ENCODE results near the gene ANKMY1. TPM values are rescaled to one million over a fixed set of nuclear protein-coding genes. Genes with fewer than 3 reads are reported as not detected.
"Not testable (repeated sequence)": the region's sequence is repeated elsewhere in the genome, so short reads cannot be mapped to it uniquely, and the experiment has no call there.

Gene ANKMY1
- polyA plus RNA-seq, 2 of the 4 experiments (the other 2 are of a cell fraction): 10.6 to 16.5 TPM

DNA sequence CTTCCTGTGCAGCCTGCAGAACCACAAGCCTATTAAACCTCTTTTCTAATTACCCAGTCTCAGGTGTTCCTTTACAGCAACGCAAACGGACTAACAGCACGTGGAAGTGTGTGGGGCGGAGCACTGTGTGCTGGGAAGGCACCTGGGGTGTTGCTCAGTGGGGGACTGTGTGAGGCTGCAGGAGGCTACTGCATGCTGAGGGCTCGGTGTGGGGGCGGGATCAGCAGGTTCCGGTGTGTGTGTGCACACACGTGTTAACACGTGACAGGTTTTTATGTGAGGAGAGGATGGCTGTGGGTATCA lies 58.9 kb downstream of the ANKMY1 start:
- no peak for ATAC-seq
- Histone ChIP-seq H3K9me3 (peaks cover 4% of the 10 kb centered on the region), H3K4me1 (no peaks in the 10 kb centered on the region), H3K4me2 (no peak overlapping the region), H3K27ac (no peak overlapping the region), H3K4me3 (no peak overlapping the region)
- no peak for DNase-seq (ENCODE audit: low read depth in 1 of 2, low spot score in 1 of 2)
- FAIRE-seq: no peak
- ChIA-PET POLR2A (no interaction called here), CTCF (interaction anchor here (0.8 kb wide), 1 partner anchor 19 kb away, joined by 3 read pairs; no protein-coding TSS in a partner anchor)
- WGBS (ENCODE audit: missing lambda C conversion rate): 94% methylated on average over 9 of the region's 9 CpGs
- no peak for TF ChIP-seq MAFK (IDR thresholded peaks at IDR 0.05; ENCODE audit: partially characterized antibody)
- TF ChIP-seq CHD4 (IDR thresholded peaks at IDR 0.05; ENCODE audit: borderline replicate concordance): no peak
- TF ChIP-seq SMC3 (IDR thresholded peaks at IDR 0.05): no peak
- no peak for TF ChIP-seq RARB (CRISPR knock-in tag; IDR thresholded peaks at IDR 0.05)
- no peak for TF ChIP-seq ZFP36 (IDR thresholded peaks at IDR 0.05; ENCODE audit: borderline replicate concordance, partially characterized antibody)

DNA sequence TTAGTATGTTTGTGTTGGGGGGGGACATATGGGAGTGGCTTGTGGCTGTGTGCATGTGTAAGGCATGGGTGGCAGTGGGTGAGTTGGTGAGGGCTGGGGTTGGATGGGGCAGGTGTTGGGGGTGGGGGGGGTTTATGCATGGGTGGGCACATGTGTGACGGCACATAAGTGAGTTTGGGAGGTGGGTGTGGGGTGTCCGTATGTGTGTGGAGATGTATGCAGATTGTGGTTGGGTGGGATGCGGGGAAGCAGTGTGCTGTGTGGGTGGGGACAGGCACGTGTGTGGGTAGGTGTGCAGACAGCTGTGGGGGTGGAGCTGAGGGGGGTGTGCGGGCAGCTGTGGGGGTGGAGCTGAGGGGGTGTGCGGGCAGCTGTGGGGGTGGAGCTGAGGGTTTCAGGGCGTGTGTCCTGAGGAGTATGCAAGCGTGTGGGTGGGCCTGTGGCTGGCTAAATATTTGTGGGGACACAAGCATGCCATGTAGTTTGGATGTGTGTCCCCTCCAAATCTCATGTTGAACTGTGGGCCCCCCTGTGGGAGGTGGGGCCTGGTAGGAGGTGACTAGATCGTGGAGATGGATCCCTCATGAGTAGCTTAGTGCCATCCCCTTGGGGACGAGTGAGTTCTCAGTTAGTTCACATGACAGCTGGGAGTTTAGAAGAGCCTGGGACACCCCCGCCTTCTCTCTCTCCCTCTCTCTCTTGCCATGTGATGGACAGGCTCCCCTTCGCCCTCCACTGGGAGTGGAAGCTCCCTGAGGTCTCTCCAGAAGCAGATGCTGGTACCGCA lies 59.4 kb downstream of the ANKMY1 start:
- TF ChIP-seq, protein P1, sequence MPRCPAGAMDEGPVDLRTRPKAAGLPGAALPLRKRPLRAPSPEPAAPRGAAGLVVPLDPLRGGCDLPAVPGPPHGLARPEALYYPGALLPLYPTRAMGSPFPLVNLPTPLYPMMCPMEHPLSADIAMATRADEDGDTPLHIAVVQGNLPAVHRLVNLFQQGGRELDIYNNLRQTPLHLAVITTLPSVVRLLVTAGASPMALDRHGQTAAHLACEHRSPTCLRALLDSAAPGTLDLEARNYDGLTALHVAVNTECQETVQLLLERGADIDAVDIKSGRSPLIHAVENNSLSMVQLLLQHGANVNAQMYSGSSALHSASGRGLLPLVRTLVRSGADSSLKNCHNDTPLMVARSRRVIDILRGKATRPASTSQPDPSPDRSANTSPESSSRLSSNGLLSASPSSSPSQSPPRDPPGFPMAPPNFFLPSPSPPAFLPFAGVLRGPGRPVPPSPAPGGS (IDR thresholded peaks at IDR 0.05): no peak
- no peak for TF ChIP-seq ZC3H11A (IDR thresholded peaks at IDR 0.05)
- TF ChIP-seq GATA3 (IDR thresholded peaks at IDR 0.05; ENCODE audit: borderline replicate concordance): no peak
- no peak for TF ChIP-seq CBX2 (IDR thresholded peaks at IDR 0.05; ENCODE audit: borderline replicate concordance, low read depth)
- no peak for TF ChIP-seq ZNF302 (CRISPR knock-in tag; IDR thresholded peaks at IDR 0.05)
- no peak for TF ChIP-seq ESRRA (IDR thresholded peaks at IDR 0.05; ENCODE audit: borderline replicate concordance, low read length)
- TF ChIP-seq ZFP36 (IDR thresholded peaks at IDR 0.05; ENCODE audit: borderline replicate concordance, partially characterized antibody): no peak
- TF ChIP-seq MAZ (IDR thresholded peaks at IDR 0.05; ENCODE audit: borderline replicate concordance, low read depth, low read length): no peak
- TF ChIP-seq FOSL2 (IDR thresholded peaks at IDR 0.05): no peak
- no peak for TF ChIP-seq FOSL2 (CRISPR knock-in tag; IDR thresholded peaks at IDR 0.05)
- no peak for TF ChIP-seq RNF2 (IDR thresholded peaks at IDR 0.05; ENCODE audit: borderline replicate concordance, low read depth)
- no peak for TF ChIP-seq NPAS2 (CRISPR knock-in tag; IDR thresholded peaks at IDR 0.05; ENCODE audit: borderline replicate concordance)
- no peak for TF ChIP-seq POLR2AphosphoS2 (conservative IDR thresholded peaks at IDR 0.05; ENCODE audit: low read length)
- no peak for TF ChIP-seq FOXS1 (CRISPR knock-in tag; IDR thresholded peaks at IDR 0.05)
- no peak for TF ChIP-seq CEBPB (IDR thresholded peaks at IDR 0.05)
- Histone ChIP-seq H3K4me3 (no peak overlapping the region), H3K9me3 (peaks cover 10% of the 10 kb centered on the region), H3K4me2 (no peak overlapping the region), H3K27ac (no peak overlapping the region), H3K4me1 (no peaks in the 10 kb centered on the region)
- no peak for ATAC-seq
- WGBS (ENCODE audit: missing lambda C conversion rate): 95% methylated on average over 11 of the region's 13 CpGs
- FAIRE-seq: no peak
- no peak for DNase-seq (ENCODE audit: low read depth in 1 of 2, low spot score in 1 of 2)
- ChIA-PET CTCF (interaction anchor here (0.8 kb wide), 2 partner anchors 20 to 148 kb away, joined by 3 read pairs; no protein-coding TSS in a partner anchor), POLR2A (no interaction called here)

DNA sequence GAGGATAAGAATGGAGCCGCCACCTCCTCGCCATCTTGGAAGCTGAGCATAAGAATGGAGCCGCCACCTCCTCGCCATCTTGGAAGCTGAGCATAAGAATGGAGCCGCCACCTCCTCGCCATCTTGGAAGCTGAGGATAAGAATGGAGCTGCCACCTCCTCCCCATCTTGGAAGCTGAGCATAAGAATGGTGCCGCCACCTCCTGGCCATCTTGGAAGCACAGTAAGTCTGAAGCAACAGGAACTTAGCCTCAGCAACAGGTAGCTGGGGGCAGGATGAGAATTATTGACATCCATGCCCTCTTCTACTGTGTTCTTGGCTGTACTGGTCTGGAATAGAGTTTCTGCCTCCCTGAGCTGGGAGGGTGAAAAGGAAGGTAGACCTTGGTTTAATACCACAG lies 60.7 kb downstream of the ANKMY1 start:
- CTCF ChIA-PET: interaction anchor here (1.0 to 1.5 kb wide), 3 partner anchors 58 to 264 kb away, joined by 3 to 9 read pairs (median 3); no protein-coding TSS in a partner anchor

DNA sequence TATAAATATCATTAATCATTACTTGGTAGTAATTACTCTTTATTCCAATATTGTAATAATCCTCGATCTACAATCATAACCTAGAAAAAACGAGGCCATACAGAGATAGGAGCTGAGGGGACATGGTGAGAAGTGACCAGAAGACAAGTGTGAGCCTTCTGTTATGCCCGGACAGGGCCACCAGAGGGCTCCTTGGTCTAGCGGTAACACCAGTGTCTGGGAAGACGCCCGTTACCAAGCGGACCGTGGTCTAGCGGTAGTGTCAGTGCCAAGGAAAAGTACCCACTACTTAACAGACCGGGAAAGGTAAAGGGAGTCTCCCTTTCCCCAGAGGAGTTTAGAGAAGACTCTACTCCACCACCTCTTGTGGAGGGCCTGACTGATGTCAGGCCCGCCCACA lies 62.8 kb downstream of the ANKMY1 start:
- POLR2A ChIA-PET, FAIRE-seq, H3K4me2 ChIP-seq, CTCF ChIA-PET, H3K4me1 ChIP-seq, H3K27ac ChIP-seq, H3K4me3 ChIP-seq, ATAC-seq: not testable (repeated sequence)
- DNase-seq (ENCODE audit: low read depth in 1 of 2, low spot score in 1 of 2): peak in 1 of 2 experiments; percentile 31
- TF ChIP-seq, protein P2, sequence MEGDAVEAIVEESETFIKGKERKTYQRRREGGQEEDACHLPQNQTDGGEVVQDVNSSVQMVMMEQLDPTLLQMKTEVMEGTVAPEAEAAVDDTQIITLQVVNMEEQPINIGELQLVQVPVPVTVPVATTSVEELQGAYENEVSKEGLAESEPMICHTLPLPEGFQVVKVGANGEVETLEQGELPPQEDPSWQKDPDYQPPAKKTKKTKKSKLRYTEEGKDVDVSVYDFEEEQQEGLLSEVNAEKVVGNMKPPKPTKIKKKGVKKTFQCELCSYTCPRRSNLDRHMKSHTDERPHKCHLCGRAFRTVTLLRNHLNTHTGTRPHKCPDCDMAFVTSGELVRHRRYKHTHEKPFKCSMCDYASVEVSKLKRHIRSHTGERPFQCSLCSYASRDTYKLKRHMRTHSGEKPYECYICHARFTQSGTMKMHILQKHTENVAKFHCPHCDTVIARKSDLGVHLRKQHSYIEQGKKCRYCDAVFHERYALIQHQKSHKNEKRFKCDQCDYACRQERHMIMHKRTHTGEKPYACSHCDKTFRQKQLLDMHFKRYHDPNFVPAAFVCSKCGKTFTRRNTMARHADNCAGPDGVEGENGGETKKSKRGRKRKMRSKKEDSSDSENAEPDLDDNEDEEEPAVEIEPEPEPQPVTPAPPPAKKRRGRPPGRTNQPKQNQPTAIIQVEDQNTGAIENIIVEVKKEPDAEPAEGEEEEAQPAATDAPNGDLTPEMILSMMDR (IDR thresholded peaks at IDR 0.05): 0 out of 3 replicates have a peak, but pooled peaks have one; percentile 14
- TF ChIP-seq RAD21 (conservative IDR thresholded peaks at IDR 0.05 in 1 of 2, IDR thresholded peaks at IDR 0.05 in 1 of 2): peak in 1 of 2 experiments; percentile 18; a peak in 1 of 5 replicates
- H3K9me3 ChIP-seq: peaks cover 41% of the 10 kb centered on the region
- 67% methylated on average over 11 of the region's 11 CpGs for WGBS (ENCODE audit: missing lambda C conversion rate)

More for the DNA sequence above, 60.7 kb downstream of the ANKMY1 start:
- POLR2A ChIA-PET, H3K4me1 ChIP-seq, FAIRE-seq, H3K27ac ChIP-seq, H3K4me3 ChIP-seq, H3K4me2 ChIP-seq: not testable (repeated sequence)
- TF ChIP-seq RAD21 (conservative IDR thresholded peaks at IDR 0.05 in 1 of 2, IDR thresholded peaks at IDR 0.05 in 1 of 2): peak in 1 of 2 experiments; percentile 50; a peak in 2 of 5 replicates
- H3K9me3 ChIP-seq: peaks cover 23% of the 10 kb centered on the region
- peak in 1 of 2 experiments; percentile 60; a peak in 3 of 6 replicates for ATAC-seq
- peak; percentile 12 to 62 for DNase-seq (ENCODE audit: low read depth in 1 of 2, low spot score in 1 of 2)
- 95% methylated on average over 6 of the region's 7 CpGs for WGBS (ENCODE audit: missing lambda C conversion rate)
